Dedifferentiated amniotic fluid mesenchymal stem cell (primary cell): ENCODE measurements around the gene NCF4.

Source experiments
- DNase-seq: peaks from one replicate; pipeline ENCODE4 v3.0.0-alpha.2; 2016; ENCODE audit errors: extremely low spot score

Gene NCF4

DNA sequence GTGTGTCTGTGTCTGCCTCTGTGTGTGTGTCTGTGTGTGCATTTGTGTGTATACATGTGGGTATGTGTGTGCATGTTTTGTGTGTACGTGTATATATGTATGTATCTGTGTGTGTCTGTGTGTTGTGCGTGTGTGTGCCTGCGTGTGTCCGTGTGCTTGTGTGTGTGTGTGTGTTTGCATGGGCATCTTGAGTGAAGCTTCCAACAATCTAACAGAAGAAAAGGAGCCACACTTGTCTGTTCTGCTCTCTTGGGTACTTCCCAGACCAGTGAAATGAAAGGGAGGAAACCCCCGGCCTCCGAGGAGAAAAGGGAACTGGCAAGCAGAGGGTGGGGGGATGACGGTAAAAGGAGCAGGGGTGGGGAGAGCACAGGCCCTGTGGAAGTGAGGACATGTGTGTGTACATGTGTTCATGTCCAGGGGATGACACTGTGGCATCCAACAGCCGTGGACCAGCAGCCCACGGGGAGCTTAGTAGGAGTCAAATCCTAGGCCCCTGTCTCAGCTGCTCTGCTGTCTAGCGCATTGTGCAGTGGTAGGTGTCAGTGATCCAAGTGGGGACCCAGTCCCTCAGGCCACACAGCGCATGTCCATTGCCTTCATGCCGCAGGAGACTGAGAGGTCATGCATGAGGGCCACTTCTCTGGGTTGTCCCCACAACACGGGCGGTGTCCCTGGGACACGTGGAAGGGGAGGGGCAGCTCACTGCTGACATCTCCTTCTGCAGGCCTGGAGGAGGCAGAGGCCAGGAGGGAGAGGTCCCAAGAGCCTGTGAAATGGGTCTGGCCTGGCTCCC, 60.7 kb downstream of the NCF4 start:
- DNase-seq, result no peak

DNA sequence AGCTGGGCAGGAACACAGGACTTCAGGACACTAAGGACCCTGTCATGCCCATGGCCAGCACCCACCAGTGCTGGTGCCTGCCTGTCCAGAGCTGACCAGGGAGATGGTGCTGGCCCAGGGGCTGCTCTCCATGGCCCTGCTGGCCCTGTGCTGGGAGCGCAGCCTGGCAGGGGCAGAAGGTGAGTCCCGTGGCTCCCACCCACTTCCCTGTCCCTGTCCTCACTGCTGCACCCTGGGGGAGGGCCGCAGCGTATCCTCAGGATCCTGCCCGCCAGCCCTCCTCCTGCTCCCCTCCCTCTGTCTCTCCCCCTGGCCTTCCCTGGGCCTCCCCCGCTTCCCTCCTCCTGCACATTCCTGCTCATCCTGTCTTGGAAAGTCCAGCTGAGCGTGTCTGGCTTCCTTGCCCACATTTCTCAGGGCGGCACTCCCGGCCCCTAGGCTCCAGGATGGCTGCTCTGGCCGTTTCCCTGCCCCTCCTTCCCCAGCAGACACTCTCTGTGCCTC, 61.4 kb downstream of the NCF4 start:
- no peak for DNase-seq

DNA sequence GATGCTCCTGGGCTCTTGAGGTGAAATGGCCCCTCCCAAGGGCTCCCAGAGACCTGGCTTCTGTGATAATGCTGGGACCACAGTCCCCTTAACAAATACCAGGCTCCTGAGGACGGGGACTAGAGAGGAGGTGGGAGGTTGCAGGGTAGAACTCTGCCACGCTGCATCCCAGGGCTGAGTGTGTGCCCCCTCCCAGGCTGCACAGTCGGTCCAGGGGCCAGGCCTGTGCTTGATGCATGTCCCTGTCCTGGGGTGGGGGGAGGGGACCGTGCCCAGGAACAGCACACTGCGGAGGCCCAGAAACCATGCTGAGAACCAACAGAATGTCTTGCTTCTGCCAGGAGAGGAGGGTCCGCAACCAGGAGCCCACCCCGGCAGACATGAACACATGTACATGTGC, 61.9 kb downstream of the NCF4 start:
- no peak for DNase-seq

DNA sequence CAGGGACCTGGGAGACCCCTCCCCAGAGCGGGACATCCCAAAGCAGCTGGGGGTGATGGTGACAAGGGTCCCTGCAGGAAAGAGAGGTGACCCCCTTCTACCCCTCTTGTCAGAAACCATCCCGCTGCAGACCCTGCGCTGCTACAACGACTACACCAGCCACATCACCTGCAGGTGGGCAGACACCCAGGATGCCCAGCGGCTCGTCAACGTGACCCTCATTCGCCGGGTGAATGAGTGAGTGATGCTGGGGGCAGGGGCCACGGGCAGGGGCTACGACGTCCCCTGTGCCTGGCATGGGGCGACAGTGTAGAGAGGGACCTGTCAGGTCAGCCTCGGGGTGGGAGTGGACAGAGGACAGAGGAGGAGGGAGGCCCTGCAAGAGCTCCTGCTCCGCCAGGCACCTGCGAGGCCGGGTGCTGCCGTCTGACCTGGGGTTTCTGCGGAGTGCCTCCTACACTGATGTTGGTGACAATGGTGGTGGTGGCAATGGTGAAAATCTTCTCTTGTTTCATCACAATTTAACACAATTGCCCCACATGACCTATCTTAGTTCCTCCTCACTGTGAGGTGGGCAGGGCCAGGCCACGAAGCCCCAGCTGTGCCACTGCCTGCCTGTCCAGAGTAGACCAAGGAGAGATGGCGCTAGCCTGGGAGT, 62.5 kb downstream of the NCF4 start:
- DNase-seq, result no peak

DNA sequence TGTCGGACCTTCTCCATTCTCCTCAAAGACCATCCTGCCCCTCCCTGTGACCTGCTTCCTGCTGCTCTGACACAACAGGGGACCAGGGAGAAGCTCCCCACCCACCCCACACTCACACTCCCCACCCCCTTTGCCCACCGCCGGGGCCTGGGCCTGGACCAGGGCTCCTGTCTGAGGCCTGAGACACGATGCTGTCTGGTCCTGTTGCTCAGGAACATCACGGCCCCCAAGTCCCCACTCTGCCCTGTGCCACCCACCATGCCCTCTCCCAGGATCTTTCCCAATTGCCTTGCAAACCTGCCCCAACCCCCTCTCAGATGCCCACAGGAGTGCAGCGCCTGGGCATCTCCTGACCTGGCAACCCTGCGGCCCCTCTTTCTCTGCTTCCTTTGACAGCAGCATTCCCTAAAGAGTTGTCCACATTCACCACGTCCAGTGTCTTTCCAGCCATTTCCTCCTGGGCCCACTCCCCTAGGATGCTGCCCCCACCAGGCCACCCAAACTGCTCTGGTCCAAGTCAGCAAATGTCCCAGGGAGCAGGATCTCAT, 63.4 kb downstream of the NCF4 start:
- DNase-seq, result no peak

DNA sequence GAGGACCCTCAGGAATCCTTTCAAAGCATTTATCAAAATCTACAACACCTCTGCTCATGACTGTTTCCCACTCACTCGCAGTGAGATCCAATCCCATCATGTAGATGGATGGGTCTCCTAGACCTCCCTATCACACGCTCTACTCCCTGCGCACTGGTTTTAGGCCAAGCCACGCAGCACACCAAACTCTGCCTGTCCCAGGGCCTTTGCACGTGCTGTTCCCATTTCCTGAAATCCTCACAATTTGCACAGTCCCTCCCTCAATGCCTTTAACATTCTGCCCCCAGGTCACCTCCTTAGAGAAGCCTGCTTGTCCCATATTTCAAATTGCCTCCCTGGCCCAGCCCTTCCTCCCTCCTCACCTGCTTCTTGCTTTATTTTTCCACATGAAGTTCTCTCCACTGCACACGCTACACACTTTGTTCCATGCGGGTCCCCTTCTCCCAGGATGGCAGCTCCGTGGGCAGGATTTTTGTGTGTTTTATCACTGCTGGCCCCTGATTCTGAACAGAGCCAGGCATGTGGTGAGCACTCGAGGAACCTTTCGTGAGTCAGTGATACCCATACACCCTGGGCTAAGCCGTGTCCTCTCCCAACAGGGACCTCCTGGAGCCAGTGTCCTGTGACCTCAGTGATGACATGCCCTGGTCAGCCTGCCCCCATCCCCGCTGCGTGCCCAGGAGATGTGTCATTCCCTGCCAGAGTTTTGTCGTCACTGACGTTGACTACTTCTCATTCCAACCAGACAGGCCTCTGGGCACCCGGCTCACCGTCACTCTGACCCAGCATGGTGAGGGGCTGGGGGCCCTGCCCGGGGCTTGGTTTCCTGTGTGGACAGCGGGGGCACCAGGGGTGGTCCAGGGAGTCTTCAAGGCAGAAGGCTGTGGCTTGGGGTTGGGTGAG, 64.8 kb downstream of the NCF4 start:
- no peak for DNase-seq

DNA sequence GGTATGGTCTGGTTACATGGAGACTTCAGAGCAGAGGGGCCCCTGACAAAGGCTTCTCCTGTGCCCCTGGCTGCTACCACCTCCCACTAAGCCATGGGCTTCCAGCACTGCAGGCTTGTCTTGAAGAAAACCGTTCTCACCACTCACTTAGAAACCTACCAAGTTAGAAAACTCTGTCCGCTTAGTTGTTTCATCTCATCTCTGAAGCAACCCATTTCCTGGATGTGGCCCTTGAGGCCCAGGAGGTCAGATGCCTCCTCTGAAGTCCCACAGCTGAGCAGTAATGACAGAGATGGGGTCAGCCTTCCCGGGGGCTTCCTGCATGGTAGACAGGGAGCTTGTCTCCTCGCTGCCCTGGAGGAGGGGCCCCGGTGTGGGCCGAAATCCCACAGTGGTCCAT, 65.5 kb downstream of the NCF4 start:
- no peak for DNase-seq

DNA sequence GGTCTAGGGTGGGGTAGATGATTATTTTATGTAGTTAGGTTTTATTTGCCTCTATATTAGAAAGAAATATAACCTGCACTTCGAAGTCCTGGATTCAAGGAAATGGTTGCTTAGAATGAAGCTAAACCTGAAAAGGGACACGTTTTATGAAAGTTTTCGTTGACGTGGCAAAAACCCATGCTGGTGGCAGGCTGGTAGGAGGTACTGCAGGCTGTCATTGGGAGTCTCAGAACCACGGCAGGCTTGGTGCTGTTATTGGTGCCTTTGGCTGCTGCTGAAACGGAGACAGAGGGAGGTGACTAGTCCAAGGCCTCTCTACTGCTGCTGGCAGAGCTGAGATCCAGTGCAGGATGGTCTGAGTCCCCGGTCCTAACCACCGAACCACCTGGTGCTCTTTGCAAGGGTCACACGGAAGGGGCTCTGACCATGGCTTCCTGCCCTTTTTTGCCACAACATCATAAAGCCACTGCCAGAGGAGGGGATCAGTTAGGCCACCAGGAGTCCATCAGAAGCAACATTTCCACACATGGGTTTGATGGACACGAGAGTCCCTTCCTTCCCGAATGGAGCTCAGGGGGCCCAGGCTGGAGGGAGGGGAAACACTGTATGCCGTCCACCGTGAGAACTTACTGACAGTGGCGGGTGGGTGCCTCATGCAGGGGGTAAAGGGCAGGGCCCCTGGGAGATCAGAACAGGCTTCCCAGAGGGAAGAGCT, 66.1 kb downstream of the NCF4 start:
- DNase-seq, result no peak
